NCI-H1105 treated with DMSO at 0.1 percent for 48 hours (cell line): ENCODE measurements around the gene FXYD1.
"Not testable (repeated sequence)": the region's sequence is repeated elsewhere in the genome, so short reads cannot be mapped to it uniquely, and the experiment has no call there.

ENCODE experiments used
- DNase-seq: peaks from one replicate; lab custom pipeline; 2025; lab: John Stamatoyannopoulos, UW

FXYD1 gene

GRCh38 chr19:35143231-35143715, 4.6 kb downstream of the FXYD1 start, which contains the start of gene FXYD7:
Gene FXYD7, plus strand, starts transcription at chr19:35143255. Its CDS starts 79 bp downstream, at chr19:35143334.
- no peak for DNase-seq

GRCh38 chr19:35143818-35144217, 5.2 kb downstream of the FXYD1 start:
- DNase-seq: no peak

GRCh38 chr19:35144259-35144599, 5.6 kb downstream of the FXYD1 start:
- DNase-seq: no peak

- peak; percentile 49 for DNase-seq
Measured at GRCh38 chr19:35144600-35145436, 6.2 kb downstream of the FXYD1 start.

- DNase-seq: no peak
Measured at GRCh38 chr19:35146746-35147459, 8.3 kb downstream of the FXYD1 start.

- DNase-seq: no peak
Measured at GRCh38 chr19:35149463-35149862, 10.8 kb downstream of the FXYD1 start.

GRCh38 chr19:35150445-35150844, 11.8 kb downstream of the FXYD1 start:
- no peak for DNase-seq

GRCh38 chr19:35151273-35152065, 12.8 kb downstream of the FXYD1 start:
- DNase-seq: no peak

GRCh38 chr19:35153129-35153522, 14.5 kb downstream of the FXYD1 start:
- not testable (repeated sequence) for DNase-seq

- DNase-seq: peak; percentile 37
Measured at GRCh38 chr19:35153701-35154524, 15.3 kb downstream of the FXYD1 start.

GRCh38 chr19:35154525-35155406, 16.1 kb downstream of the FXYD1 start, which contains the start of gene FXYD5:
Gene FXYD5, plus strand, starts transcription at chr19:35154735. Its CDS starts 816 bp downstream, at chr19:35155551.
- DNase-seq: peak; percentile 17

- no peak for DNase-seq
Measured at GRCh38 chr19:35155441-35155840, 16.8 kb downstream of the FXYD1 start.

- DNase-seq: no peak
Measured at GRCh38 chr19:35155981-35156672, 17.5 kb downstream of the FXYD1 start.

- DNase-seq: no peak
Measured at GRCh38 chr19:35156673-35157014, 18.0 kb downstream of the FXYD1 start.

- DNase-seq: no peak
Measured at GRCh38 chr19:35157431-35157830, 18.8 kb downstream of the FXYD1 start.

- no peak for DNase-seq
Measured at GRCh38 chr19:35159606-35160005, 21.0 kb downstream of the FXYD1 start.

- no peak for DNase-seq
Measured at GRCh38 chr19:35160629-35161433, 22.2 kb downstream of the FXYD1 start.

- DNase-seq: no peak
Measured at GRCh38 chr19:35161434-35161743, 22.8 kb downstream of the FXYD1 start.
